ENCODE results near the gene ERICH6B.

ERICH6B gene

DNA sequence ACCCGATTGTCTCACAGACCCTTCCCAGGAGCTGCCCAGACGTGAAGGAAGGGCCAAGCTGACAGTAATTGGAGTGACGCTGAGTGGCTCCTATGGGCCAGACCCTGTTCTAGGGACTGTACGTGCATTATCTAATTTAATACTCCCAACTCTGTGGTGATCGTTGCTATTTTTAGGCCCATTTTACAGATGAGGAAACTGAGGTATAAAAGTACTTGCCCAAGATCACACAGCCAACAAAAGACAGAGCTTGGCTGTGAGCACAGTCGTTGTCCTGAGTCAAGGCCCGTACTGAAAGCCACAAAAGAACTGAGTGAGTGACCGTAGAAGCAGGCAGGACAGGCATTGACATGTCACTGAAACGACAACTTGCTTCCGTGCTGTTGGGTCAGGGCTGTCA lies 74.7 kb downstream of the ERICH6B start:
- DNase-seq, result no peak

DNA sequence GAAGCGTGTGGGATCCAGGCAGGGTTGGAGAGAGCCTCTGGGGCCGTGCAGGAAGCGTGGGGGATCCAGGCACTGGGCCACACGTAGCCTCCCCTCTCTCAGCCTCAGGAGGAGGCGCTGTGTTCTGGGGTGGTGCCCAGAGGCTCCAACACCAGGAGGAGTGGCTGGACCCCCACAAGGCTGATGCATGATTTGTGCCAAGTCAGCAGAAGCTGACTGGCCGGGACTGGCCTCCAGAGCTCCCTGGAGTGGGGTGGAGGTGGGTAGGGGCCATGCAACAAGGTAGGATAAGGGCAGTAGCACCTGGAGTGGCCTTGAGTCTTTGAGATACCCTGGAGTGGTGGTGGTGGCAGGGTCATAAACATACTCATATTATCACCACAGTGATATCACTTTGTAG lies 75.3 kb downstream of the ERICH6B start:
- no peak for DNase-seq

DNA sequence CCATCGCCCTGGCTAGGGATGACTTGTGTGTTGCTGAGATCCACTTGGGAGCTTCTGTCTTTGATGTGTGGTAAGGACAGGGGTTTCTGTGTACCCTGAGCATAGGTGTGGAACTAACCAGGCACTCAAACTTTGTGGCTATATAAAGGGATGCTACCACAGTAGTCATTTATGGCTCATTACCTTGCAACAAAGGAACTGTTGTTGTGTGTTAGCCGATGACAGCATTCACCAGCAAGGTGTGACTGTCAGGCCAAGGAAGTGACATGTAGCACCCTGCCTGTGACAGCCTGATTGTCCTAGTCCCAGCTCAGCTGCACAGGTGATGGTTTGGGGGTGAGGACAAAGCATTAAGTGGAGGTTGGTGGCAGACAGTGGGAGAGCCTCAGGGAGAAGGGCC lies 77.2 kb downstream of the ERICH6B start:
- no peak for DNase-seq

DNA sequence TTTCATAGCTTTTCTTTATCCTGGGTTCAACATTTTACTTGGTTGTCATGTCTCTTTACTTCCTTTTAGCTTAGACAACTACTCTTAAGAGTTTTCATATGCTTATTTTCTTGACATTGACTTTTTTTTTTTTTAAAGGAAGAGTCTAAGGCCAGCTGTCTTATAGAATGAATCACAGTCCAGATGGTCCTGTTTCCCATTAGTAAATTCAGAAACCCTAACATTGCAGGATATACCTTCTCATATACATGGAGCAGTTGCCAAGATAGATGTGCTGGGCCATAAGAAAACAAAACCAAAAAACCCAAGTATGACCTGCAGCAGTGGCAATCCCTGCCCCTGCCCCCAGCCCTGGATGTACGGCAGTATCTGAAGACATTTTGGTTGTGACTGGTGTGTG lies 78.0 kb downstream of the ERICH6B start:
- DNase-seq, result no peak

DNA sequence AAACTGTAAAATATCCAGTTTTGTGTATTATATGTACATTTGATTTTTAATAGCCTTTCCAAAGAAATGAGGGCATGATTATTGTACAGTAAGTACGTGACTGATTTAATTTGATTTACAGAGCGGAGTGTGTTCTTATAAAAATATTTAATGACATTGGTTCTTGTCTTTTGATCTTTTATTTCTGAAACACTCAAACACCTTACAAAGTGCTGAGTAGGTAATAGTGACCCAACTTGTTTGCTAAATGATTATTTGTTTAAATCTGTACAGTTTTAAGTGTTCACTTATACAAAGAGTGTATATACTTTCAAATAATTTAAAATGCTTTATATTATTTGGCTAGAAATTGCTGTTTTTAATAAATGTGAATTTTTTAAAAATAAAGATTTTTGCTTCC lies 79.3 kb downstream of the ERICH6B start:
- DNase-seq, result no peak

DNA sequence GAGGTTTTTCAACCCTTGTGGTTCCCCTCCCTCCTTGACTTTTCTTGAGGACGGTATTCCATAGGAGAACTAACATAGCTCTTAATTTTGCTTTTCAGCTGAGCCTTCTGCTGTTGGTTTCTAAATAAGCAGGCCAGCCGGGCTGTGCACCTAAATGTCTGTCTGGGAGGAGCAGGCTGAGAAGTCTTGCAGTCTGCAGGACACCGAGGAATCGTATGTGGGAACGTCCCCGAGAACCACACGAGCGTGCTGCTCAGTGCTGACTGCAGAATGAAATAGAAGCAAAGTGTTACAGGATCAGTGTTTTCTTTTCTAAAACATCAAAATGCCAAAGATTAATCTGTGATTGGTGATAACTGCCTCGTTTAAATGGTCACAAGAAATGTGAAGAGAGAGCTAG lies 80.9 kb downstream of the ERICH6B start:
- DNase-seq, result no peak

DNA sequence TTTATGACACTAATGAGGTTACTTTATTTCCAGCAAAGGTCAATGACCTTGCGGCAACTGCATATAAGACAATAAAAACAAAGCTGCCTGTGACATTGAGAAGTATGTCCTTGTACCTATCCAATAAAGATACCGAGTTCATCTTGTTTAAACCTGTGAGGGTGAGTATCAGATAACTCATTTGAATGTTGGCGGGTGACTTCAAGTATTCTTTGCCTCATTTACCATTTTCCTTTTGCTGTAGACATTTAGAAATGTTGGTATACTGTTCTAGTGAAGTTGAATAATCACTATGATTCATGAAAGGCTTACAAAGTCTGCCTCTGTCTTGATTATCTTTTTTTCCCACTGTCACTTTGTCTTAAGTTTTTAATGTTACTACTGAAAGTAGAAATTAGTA lies 85.8 kb downstream of the ERICH6B start:
- DNase-seq, result no peak

DNA sequence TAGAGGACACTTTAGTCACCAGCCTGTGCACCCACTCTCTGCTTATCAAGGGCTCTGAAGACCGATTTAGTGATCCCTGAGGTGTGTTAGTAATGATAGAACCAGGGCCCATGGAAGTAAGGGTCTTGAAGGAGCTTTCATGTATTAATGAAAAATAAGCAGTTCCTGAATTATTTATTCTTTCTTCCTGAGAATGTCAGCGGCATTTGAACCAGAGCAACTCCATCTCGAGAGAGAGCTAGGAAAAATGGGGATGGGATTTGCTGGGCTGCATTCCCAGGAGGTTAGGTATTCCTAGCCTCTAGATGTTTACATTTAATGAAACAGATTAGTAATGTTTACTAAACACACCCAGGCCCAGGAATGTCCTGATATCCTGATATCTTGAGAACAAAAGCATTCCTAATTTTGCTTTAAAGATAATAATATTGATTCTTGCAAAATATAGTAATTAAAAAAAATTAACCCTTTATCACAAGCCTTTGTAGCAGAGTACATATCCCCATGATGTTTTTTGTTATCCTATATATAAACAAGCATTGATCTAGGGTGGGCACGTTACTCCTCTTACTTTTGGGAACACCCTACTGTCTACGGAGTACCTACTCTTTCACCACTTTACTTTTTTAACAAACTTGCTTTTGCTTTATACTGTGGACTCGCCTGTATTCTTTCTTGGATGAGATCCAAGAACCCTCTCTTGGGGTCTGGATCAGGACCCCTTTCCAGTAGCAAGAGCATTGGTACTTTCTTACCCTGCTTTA lies 87.7 kb downstream of the ERICH6B start:
- DNase-seq, result no peak

DNA sequence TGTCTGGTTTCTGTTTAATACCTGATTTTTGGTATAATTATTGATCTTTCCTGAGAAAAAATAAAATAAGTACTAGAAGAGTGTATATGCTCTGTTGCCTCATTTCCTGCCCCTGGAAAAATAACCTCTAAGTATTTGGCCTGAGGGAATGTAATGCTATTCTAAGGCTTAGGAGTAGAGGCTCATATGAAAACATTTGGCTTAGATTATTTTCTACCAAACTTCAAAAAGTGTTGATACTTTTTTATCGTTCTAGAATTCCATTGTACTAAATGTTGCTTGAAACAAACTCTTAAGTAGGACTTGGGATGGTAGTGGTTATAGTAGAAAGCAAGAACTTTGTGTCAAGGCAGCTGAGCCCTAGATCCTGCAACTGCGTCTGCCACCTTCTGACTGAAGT lies 93.0 kb downstream of the ERICH6B start:
- DNase-seq, result no peak

DNA sequence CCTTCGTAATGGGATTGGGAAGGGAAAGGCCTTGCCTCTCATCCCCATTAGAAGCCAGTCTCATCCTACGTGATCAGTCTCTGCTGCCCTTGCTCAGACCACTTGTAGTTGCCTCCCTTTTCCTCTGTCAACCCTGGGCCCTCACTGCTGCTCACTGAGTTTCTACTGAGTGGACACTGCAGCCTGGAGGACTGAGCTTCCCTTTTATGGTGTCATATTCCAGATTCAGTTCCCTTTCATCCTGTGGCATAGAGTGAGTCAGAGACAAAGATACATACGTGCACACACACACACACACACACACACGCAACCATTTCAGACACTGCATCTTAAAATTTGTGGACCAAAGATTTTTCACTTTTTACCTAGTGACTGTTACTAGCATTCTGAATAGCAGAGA lies 94.2 kb downstream of the ERICH6B start:
- DNase-seq, result no peak

DNA sequence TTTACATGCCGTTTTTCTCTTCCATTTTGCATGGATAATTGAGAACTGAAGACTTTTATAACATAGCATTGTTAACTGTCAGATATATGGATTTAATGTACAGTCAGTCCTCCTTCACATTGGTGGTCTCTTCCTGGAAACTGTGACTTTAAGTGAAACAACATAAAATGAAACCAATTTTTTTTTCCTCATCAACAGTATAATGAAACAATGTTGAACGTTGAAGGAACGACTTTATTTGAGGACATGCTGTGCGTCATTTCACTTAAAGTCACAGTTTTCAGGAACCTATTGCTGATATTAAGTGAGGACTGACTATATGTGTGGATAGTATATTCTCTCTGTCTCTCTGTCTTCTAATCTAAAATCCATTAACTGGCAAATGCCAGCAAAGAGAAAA lies 96.0 kb downstream of the ERICH6B start:
- no peak for DNase-seq

DNA sequence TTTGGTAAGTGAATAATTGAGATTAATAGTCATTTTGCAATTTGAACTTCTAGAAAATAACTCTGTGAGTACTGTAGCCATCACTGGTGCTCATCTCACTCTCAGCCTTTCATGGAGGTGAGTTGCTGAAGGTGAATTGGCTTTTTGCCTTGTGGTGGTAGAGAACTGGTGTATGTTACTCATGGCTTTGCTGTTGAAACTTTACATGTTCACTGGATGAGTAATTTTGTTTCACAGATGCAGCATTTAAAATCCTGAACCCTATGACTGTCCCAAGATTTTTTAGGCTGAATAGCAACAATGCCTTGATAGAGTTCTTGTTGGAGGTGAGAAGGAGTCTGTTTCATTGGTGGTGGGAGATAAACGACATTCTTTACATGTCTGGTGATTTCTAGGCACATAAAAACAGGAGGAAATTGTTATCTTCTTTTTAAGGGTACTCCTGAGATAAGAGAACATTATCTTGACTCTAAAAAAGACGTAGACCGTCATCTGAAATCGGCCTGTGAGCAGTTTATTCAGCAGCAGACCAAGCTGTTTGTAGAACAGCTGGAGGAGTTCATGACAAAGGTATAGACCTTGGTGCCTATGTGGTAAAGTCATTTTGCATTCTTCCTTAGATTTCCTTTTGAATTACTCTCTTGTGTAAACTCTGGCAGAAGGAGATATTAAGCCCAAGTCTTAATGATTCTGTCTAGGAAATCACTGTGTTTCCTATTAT lies 96.9 kb downstream of the ERICH6B start:
- DNase-seq, result no peak

DNA sequence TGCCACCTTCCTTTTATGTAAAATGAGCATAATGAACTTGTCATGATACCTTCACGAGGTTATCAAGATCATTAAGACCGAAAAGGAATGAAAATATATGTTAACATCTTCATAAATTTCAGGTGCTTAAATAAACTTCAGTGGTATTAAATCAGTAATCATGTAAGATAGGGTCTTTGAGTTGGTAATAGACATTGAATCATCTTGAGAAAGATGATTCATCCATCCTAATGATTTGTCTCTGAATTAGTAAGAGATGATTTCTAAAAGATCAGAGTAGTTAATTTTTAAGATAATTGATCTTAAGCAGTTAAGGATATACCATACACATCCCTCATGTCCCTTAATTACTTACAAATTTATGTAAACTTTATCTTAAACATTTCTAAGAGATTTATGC lies 98.8 kb downstream of the ERICH6B start:
- DNase-seq, result no peak

DNA sequence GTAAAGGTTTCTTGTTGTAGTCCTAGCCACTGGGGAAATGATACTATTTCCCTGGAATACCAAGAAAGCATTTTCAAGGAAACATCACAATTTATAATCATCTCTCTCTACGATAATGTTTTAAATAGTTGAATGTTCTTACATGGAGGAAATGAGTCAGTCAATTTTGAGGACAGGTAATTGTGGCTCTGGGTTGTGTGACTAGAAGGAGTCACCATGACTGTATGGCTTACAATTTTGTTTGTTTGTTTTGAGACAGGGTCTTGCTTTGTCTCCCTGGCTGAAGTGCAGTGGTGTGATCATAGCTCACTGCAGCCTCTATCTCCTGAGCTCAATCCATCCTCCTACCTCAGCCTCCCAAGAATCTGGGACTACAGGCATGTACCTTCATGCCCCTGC lies 103.4 kb downstream of the ERICH6B start:
- DNase-seq, result no peak

DNA sequence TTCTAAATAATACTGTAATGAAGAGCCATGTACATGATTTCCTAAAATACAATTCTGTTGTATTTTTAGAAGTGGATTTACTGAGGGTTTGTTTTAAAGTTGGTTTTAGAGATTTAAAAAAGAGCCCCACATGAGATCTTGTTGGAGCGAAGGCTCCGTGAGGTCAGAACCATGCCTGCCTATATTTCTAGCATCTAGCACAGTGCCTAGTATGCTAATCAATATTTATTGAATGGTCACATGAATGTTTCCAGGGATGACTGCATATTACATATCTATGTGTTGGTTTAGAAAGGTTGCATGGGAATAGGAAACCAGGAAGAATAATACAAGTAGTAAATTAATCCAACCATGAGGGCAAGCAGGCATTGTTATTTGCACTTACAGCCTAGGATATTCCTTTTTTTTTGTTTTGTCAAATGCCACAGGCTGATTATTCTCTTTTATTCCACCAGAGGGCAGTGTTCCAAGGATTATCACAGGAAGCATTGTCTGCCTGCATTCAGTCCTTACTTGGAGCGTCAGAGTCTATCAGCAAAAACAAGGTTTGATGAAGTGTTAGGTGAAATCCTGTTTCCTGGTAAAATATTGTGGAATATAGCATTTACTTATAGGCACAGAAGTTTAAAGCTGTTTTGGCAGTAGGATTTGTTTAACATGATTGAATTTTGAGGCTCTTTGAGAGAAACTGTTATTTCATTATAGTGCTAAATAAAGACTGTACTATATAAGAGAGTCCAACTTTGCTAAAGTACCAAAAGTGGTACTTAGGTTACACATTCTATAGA lies 104.0 kb downstream of the ERICH6B start:
- no peak for DNase-seq

DNA sequence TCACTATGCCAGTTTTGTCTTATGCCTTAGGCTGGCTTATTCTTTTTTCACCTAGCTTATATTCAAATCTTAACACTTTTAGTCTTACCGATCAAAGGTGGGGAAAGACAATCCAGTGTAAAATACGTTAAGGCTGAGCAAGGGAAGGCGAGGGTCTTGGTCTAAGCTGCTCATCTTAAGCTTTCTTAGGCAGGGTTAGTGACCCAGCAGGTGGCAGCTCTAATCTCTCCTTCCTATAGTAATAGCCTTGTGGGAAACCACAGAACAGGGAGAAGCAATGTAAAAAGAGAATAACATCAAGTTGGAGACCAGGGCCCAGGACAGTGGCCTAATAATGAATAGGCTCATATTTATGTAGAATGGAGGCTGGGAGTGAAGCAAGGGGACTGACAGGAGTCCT lies 104.9 kb downstream of the ERICH6B start:
- no peak for DNase-seq

DNA sequence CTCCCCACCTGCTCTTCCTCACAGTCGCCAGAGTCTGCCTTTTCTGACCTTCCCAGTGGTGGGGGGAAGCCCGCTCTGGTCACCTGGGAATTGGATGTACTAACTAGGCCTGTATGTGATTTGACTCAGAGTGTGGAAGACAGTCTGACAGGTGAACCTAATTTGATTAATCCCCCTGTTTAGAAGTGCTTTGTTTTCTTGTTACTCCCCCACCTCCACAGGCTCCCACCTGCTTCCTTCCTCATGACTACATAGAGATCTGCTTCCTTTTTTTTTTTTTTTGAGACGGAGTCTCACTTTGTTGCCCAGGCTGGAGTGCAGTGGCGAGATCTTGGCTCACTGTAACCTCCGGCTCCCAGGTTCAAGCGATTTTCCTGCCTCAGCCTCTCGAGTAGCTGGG lies 106.8 kb downstream of the ERICH6B start:
- no peak for DNase-seq

DNA sequence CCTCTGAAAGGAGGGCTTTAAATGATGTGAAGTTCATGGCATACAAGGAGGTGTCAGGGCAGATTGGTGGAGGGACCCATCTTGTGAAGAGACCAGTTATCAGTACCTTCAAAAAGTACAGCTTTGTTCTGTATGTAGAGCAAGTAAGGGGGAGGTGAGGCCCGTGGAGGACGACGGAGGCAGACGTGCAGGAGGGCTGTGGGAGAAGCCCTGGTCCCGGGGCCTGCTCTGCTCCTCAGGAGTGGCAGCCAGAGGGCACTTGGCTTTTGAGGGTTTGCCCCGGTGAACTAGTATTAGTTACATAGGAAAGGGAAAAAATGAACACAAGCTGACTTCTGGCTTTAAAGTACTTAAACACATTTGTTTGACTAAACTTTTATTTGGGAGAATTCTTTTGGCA lies 108.7 kb downstream of the ERICH6B start:
- DNase-seq, result no peak

DNA sequence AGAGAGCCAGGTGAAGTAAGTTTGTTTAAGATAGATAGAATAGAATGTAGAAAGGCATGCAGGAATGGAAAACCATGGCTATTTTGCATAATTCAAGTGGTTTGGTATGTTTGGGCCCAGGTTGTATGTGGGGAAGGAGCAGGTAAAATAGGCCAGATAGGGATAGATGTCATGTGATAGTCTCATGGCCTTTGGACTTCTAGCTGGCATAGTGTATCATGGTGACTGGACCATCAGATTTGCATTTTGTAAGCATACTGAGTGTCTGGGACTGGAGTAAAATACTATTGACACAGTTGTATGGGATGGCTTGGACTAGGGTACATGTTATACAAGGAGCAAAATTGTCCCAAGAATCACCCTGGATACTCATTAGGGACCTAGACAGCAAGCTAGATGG lies 111.9 kb downstream of the ERICH6B start:
- no peak for DNase-seq

DNA sequence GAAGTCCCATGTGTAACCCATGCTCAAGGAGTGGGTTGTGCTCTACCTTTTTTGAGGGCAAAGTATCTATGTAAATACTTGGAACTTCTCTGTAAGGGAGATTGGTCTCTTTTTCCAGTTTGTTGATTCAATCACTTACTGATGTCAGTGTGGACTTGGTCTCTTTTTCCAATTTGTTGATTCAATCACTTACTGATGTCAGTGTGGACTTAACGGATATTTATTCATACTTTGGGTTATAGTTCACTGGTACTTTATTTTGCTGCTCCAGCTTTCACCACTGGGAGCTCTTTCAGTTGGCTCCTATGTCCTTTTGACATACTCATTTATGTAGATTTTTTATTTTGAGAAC lies 114.4 kb downstream of the ERICH6B start:
- no peak for DNase-seq

DNA sequence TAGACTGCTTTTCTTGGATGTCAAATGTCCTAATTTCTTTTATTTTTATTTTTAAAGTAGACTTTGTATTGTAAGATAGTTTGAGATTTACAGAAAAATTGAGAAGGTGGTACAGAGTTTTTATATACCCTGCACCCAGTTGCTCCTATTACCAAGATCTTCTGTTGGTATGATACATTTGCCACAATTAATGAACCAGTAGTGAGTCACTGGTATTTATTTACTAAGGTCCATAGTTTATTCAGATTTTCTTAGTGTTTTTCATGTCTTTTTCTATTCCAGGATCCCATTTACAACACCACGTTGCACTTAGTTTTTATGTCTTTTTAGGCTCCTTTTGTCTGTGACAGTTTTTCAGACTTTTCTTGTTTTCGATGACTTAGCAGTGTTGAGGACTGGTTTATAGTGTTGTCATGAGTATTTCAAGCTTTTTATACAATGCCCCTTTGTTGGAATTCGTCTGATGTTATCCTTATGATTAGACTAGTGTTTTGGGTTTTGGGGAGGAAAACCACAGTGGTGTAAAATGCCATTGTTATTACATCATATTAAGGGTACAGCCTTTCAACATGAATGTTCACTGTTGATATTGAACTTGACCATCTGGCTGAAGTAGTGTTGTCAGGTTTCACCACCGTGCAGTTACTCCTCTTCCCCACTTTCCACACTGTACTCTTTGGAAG lies 114.9 kb downstream of the ERICH6B start:
- DNase-seq, result no peak

DNA sequence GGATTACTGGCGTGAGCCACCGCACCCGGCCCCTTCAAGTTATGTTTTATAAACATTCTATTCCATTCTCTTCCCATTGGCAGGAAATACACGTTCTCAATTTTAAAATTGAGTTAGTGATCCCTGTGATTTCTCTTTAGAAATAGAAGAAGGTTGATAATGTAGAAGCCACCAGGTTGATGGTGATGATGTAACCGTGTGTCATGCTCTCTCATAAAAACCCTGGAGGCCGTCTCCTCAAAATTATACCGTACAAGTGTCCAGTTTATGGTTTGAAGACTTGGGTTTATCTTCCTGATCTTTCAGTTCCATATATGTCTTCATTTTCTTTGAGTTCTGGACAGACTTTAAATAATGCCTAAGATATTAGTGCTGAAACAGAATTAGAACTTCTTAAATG lies 118.6 kb downstream of the ERICH6B start:
- DNase-seq, result no peak

DNA sequence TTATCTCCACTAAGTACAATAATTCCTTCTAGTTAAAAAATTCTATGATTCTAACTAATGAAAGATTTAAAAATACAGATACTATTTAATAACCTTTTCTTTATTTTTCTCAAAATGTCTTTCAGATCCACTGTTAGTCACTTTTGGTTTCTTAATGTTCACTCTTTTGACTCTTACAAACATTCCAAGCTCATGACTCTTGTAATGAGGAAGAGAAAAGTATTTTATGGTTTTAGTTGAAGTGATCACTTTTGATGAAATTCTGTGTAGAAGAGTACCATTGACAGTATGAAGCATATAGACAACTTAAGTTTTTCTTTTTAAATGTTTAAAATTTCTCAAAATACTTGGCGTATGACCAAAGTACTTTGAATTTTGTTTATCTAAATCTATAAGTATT lies 123.0 kb downstream of the ERICH6B start:
- DNase-seq, result no peak

Measured in activated CD4-positive, alpha-beta T cell treated with anti-CD3 and anti-CD28 coated beads, Interleukin-2, amount 50 U/mL, for 4 hours (primary cell).